Panc1 (cell line): ENCODE measurements around the gene APLF. TPM values are rescaled to one million over a fixed set of nuclear protein-coding genes. Genes with fewer than 3 reads are reported as not detected.

ENCODE experiments used
- ATAC-seq: fragments of 200-7000 bp; cut with Tn5 transposase; 2 replicates; pipeline ENCODE4 v1.9.1; 2020; ENCODE audit warnings: mild to moderate bottlenecking, moderate library complexity
- Bru-seq: library from RNA; stranded (reverse); fragments of 400-500 nt; gene quantifications from one replicate; lab custom pipeline; 2021; lab: Mats Ljungman, UMichigan
- BruChase-seq, 2 experiments: library from RNA; stranded (reverse); fragments of 400-500 nt; gene quantifications; one replicate each; lab custom pipeline; 2021; lab: Mats Ljungman, UMichigan
- BruUV-seq: library from RNA; stranded (reverse); fragments of 400-500 nt; replicated peaks from 2 replicates; lab custom pipeline; 2021; lab: Mats Ljungman, UMichigan
- CTCF ChIA-PET: fragments of 300-600 bp; sonication (Branson Sonifier 250); formaldehyde crosslinking; loops from one replicate; lab custom pipeline; 2022; ENCODE audit warnings: antibody characterized with exemption; lab: Charles Lee
- POLR2A ChIA-PET: fragments of 300-600 bp; sonication (Branson Sonifier 250); formaldehyde crosslinking; loops from one replicate; lab custom pipeline; 2022; ENCODE audit warnings: antibody characterized with exemption; lab: Charles Lee
- DNase-seq: peaks from one replicate; pipeline ENCODE4 v3.0.0-alpha.2; 2010; ENCODE audit warnings: low read depth, low spot score
- H3K27ac ChIP-seq: 2 replicates; pipeline ENCODE4 v1.5.1; 2011; ENCODE audit warnings: mild to moderate bottlenecking, low read length, inconsistent platforms
- H3K27me3 ChIP-seq: fragments of 200-500 bp; sonication (Bioruptor generic); 2 replicates; pipeline ENCODE4 v1.6.0; 2014; ENCODE audit warnings: low read length, inconsistent platforms; ENCODE audit not compliant: control insufficient read depth, insufficient read depth
- H3K36me3 ChIP-seq: fragments of 200-500 bp; sonication (Bioruptor generic); 2 replicates; pipeline ENCODE4 v1.5.1; 2014; ENCODE audit warnings: inconsistent platforms, mild to moderate bottlenecking, low read length, moderate library complexity; ENCODE audit not compliant: control insufficient read depth, insufficient read depth
- H3K4me1 ChIP-seq: 2 replicates; pipeline ENCODE4 v1.5.1; 2011; ENCODE audit warnings: inconsistent platforms, mild to moderate bottlenecking, low read length, moderate library complexity; ENCODE audit not compliant: control insufficient read depth, insufficient read depth
- H3K4me3 ChIP-seq, 2 experiments: 2 replicates each; pipeline ENCODE4 v1.5.1; 2011 to 2012; ENCODE audit warnings: low read depth in 2 of 2, low read length in 2 of 2, mild to moderate bottlenecking in 2 of 2, inconsistent platforms in 1 of 2, moderate library complexity in 1 of 2
- H3K9me3 ChIP-seq: fragments of 200-500 bp; sonication (Bioruptor generic); 2 replicates; pipeline ENCODE4 v1.5.1; 2014; ENCODE audit warnings: low read depth, mild to moderate bottlenecking, inconsistent platforms, low read length, moderate library complexity; ENCODE audit not compliant: control insufficient read depth, insufficient read depth
- POLR2AphosphoS5 ChIP-seq: IDR thresholded peaks from 2 replicates; pipeline ENCODE4 v1.6.1; 2012; ENCODE audit warnings: mild to moderate bottlenecking, low read depth, low read length, moderate library complexity
- REST ChIP-seq, 2 experiments: IDR thresholded peaks; 2 replicates each; pipeline ENCODE4 v1.6.1; 2011 to 2012; ENCODE audit warnings: low read depth in 2 of 2, control low read depth in 1 of 2, low read length in 1 of 2, mild to moderate bottlenecking in 1 of 2, moderate library complexity in 1 of 2; ENCODE audit not compliant: insufficient read depth in 1 of 2
- SIN3A ChIP-seq: IDR thresholded peaks from 2 replicates; pipeline ENCODE4 v1.6.1; 2012; ENCODE audit warnings: low read depth, mild to moderate bottlenecking, low read length, moderate library complexity, borderline replicate concordance; ENCODE audit not compliant: insufficient read depth
- TCF7L2 ChIP-seq: IDR thresholded peaks from 2 replicates; pipeline ENCODE4 v1.6.1; 2011; ENCODE audit warnings: mild to moderate bottlenecking, low read depth, low read length, inconsistent platforms
- in situ Hi-C: cut with HindIII; loops from 2 replicates; pipeline ENCODE4 v1.10.0; 2016; ENCODE audit warnings: low sequenced_read_pairs, low pct_unique_long_range_greater_than_20kb
- intact Hi-C: fragments of 100-400 bp; cut with micrococcal nuclease; formaldehyde crosslinking; loops from one replicate; pipeline ENCODE4 v1.10.0; 2022; ENCODE audit not compliant: unreplicated experiment
- long read RNA-seq: library from polyadenylated mRNA; unstranded; transcript quantifications from one replicate; pipeline ENCODE4 v2.0.0, GENCODE V29; 2021; ENCODE audit not compliant: unreplicated experiment
- polyA plus RNA-seq: library from polyadenylated mRNA; unstranded; fragments of >200 nt; gene quantifications from one replicate; pipeline ENCODE4 v1.2.1, GENCODE V29; 2012; ENCODE audit warnings: missing spikeins; ENCODE audit not compliant: insufficient read length
- total RNA-seq: library from RNA; stranded (reverse); gene quantifications from one replicate; pipeline ENCODE4 v1.2.1, GENCODE V29; 2021; ENCODE audit not compliant: unreplicated experiment
- TF ChIP-seq, protein P1 (sequence below): fragments of 450-650 bp; IDR thresholded peaks from 2 replicates; pipeline ENCODE4 v1.5.1; 2017; ENCODE audit warnings: mild to moderate bottlenecking

The APLF gene, protein sequence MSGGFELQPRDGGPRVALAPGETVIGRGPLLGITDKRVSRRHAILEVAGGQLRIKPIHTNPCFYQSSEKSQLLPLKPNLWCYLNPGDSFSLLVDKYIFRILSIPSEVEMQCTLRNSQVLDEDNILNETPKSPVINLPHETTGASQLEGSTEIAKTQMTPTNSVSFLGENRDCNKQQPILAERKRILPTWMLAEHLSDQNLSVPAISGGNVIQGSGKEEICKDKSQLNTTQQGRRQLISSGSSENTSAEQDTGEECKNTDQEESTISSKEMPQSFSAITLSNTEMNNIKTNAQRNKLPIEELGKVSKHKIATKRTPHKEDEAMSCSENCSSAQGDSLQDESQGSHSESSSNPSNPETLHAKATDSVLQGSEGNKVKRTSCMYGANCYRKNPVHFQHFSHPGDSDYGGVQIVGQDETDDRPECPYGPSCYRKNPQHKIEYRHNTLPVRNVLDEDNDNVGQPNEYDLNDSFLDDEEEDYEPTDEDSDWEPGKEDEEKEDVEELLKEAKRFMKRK
- 2.6 TPM for total RNA-seq
- polyA plus RNA-seq: 0.98 TPM
- percentile 45 among the genes with signal in this experiment for Bru-seq, nascent RNA
- percentile 51 among the genes with signal in this experiment for BruChase-seq, experiment 1, labeled RNA remaining after a 2-hour chase
- percentile 43 among the genes with signal in this experiment for BruChase-seq, experiment 2, labeled RNA remaining after a 6-hour chase
- long read RNA-seq, partial matches to known transcripts: 0 of 6 reads
- long read RNA-seq, other reads (novel, unspliced or antisense): 4 of 6 reads

DNA sequence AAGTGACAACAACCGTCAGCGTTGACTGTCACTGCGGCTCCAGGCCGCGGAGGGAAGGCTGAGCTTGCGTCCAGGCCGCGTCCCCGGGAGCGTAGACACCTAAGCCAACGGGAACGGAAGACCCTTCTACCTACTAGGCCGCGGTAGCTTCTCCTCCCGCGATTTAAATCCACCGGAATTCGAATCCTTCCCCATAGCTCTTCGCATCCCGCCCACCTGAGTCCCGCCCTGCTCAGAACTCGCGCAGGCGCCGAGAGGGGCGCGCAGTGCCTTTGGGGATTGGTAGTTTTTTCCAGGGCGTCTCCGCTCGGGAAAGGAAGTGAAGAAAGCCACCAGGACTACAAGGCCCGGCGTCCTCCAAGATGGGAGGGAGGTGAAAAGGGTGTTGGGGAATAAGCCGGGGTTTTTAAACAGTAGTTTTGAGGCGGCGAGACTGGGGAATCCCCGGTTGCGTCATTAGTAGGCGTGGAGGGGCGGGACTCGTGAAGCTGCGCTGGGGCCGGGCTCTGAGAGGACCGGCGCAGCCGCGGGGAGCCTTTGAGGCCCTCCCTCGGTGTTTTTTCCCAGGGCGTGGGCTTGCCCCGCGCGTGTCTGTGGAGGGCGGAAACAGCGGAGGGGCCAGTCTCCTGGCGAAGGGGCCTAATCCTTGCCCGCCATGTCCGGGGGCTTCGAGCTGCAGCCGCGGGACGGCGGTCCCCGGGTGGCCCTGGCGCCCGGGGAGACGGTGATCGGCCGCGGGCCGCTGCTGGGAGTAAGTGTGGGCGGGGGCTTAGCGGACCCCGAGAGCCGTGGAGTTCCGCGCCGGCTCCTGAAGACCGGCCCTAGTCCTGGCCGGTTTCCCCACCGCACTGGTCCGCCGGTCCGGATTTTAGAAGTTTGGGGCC is at the start of gene APLF, which contains the start of gene FBXO48:
Gene APLF (plus strand): TSS at position 509 of the 884 bp plus-strand sequence. CDS start 147 bp downstream, at position 656.
Gene FBXO48 (minus strand): TSS at position 218 of the 884 bp plus-strand sequence. CDS start 2,149 bp downstream, outside the sequence.
- peaks cover 17% of the 10 kb centered on the region for H3K4me1 ChIP-seq
- H3K9me3 ChIP-seq: no peaks in the 10 kb centered on the region
- no peaks in the 10 kb centered on the region for H3K36me3 ChIP-seq
- H3K4me3 ChIP-seq: peak within 1 kb of the TSS; percentile 85 to 89
- CTCF ChIA-PET: interaction anchor here (1.3 to 1.9 kb wide), 2 partner anchors 21 to 242 kb away, joined by 4 to 6 read pairs; no protein-coding TSS in a partner anchor
- H3K27ac ChIP-seq: peak within 1 kb of the TSS; percentile 86
- POLR2A ChIA-PET: interaction anchor here (0.6 to 0.9 kb wide), 3 partner anchors 98 to 1841 kb away, joined by 3 to 4 read pairs (median 4); partner anchors contain the start of gene PNO1
- no peaks in the 10 kb centered on the region for H3K27me3 ChIP-seq
- in situ Hi-C loops (no loop called here), intact Hi-C loops (no loop called here)
- ATAC-seq (peak; percentile 98), DNase-seq (peak; percentile 95)
- BruUV-seq: no TSS peak
- TF ChIP-seq TCF7L2: peak; percentile 77; the same call in 1 of the 2 replicates
- TF ChIP-seq REST (IDR thresholded peaks at IDR 0.05; ENCODE audit: insufficient read depth in 1 of 2, low read depth in 2 of 2, low read length in 1 of 2): no peak
- TF ChIP-seq, protein P1, sequence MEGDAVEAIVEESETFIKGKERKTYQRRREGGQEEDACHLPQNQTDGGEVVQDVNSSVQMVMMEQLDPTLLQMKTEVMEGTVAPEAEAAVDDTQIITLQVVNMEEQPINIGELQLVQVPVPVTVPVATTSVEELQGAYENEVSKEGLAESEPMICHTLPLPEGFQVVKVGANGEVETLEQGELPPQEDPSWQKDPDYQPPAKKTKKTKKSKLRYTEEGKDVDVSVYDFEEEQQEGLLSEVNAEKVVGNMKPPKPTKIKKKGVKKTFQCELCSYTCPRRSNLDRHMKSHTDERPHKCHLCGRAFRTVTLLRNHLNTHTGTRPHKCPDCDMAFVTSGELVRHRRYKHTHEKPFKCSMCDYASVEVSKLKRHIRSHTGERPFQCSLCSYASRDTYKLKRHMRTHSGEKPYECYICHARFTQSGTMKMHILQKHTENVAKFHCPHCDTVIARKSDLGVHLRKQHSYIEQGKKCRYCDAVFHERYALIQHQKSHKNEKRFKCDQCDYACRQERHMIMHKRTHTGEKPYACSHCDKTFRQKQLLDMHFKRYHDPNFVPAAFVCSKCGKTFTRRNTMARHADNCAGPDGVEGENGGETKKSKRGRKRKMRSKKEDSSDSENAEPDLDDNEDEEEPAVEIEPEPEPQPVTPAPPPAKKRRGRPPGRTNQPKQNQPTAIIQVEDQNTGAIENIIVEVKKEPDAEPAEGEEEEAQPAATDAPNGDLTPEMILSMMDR: no peak
- peak; percentile 20 for TF ChIP-seq SIN3A
- TF ChIP-seq POLR2AphosphoS5: no peak

DNA sequence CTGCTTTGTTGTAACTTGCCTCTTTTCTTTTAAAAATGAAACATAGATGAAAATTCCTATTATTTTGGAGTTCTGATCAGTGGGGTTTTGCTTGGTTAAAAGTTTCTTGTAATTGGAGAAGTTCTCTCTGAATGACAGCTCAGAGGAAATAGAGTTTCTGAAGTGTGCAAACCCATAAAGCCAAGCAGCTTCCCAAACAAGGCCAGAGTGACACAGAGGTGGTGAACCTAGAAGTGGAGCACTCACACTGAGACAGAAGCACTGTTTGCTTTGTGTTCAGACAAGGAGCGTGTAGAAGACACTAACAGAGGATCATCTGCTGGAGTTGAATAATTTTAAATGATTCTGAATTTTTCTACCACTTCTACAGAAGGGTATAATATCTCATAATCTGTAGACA is 49.5 kb upstream of the APLF start:
- no peak for DNase-seq
- CTCF ChIA-PET: no interaction called here
- Histone ChIP-seq H3K4me1 (no peaks in the 10 kb centered on the region), H3K9me3 (no peaks in the 10 kb centered on the region), H3K4me3 (no peak overlapping the region), H3K36me3 (no peaks in the 10 kb centered on the region), H3K27ac (no peak overlapping the region), H3K27me3 (peaks cover 2% of the 10 kb centered on the region; the same call in 1 of the 2 replicates)
- in situ Hi-C loops (no loop called here), intact Hi-C loops (no loop called here)
- TF ChIP-seq SIN3A: no peak
- no peak for TF ChIP-seq REST (IDR thresholded peaks at IDR 0.05; ENCODE audit: insufficient read depth in 1 of 2, low read depth in 2 of 2, low read length in 1 of 2)
- TF ChIP-seq TCF7L2: no peak
- TF ChIP-seq, protein P1: no peak
- no peak for TF ChIP-seq POLR2AphosphoS5
- no TSS peak for BruUV-seq
- no peak for ATAC-seq
- POLR2A ChIA-PET: no interaction called here
